Colonic mucosa (tissue), 4 donors: ENCODE data around the gene CRISPLD2. TPM values are rescaled to one million over a fixed set of nuclear protein-coding genes. Genes with fewer than 3 reads are reported as not detected.

Experiments
- DNase-seq: peaks from one replicate; pipeline ENCODE4 v3.0.0-alpha.2; 2020
- H3K27ac ChIP-seq: fragments of 200-600 bp; one replicate; pipeline ENCODE4 v1.8.0; 2021
- H3K27me3 ChIP-seq: fragments of 200-600 bp; one replicate; pipeline ENCODE4 v1.8.0; 2021
- H3K36me3 ChIP-seq: fragments of 200-600 bp; one replicate; pipeline ENCODE4 v1.8.0; 2021
- H3K4me1 ChIP-seq: fragments of 200-600 bp; one replicate; pipeline ENCODE4 v1.8.0; 2021; ENCODE audit warnings: mild to moderate bottlenecking
- H3K4me3 ChIP-seq: fragments of 200-600 bp; one replicate; pipeline ENCODE4 v1.8.0; 2021
- H3K9ac ChIP-seq, 2 donors: one replicate each; pipeline ENCODE4 v1.7.0; 2013; ENCODE audit warnings: control low read depth in 2 of 2, low read depth in 2 of 2, low read length in 2 of 2
- H3K9me3 ChIP-seq: fragments of 200-600 bp; one replicate; pipeline ENCODE4 v1.8.0; 2021
- intact Hi-C: fragments of 100-400 bp; cut with DNase I; formaldehyde crosslinking; loops from one replicate; pipeline ENCODE4 v1.14.1; 2022
- total RNA-seq, 2 donors: library from RNA; stranded (reverse); fragmentation: NEBNext Ultra II Directional in 1 of 2; extraction: Animal tissue kit (Norgen Biotek cat#: 25700) in 1 of 2; gene quantifications; one replicate each; pipeline ENCODE4 v1.2.1, GENCODE V29; 2021
- TF ChIP-seq, protein P1 (sequence below): fragments of 200-600 bp; IDR thresholded peaks from one replicate; pipeline ENCODE4 v1.8.0; 2022; ENCODE audit warnings: antibody characterized with exemption, mild to moderate bottlenecking
- donor health status: healthy.
- donor health status: DM: no; HTN: no; CAD: no.
- donor health status: DM: no; HTN: no; CAD: no.

The CRISPLD2 gene
- total RNA-seq, 2 donors from 2014 or later = 10.4 to 37.9 TPM

DNA sequence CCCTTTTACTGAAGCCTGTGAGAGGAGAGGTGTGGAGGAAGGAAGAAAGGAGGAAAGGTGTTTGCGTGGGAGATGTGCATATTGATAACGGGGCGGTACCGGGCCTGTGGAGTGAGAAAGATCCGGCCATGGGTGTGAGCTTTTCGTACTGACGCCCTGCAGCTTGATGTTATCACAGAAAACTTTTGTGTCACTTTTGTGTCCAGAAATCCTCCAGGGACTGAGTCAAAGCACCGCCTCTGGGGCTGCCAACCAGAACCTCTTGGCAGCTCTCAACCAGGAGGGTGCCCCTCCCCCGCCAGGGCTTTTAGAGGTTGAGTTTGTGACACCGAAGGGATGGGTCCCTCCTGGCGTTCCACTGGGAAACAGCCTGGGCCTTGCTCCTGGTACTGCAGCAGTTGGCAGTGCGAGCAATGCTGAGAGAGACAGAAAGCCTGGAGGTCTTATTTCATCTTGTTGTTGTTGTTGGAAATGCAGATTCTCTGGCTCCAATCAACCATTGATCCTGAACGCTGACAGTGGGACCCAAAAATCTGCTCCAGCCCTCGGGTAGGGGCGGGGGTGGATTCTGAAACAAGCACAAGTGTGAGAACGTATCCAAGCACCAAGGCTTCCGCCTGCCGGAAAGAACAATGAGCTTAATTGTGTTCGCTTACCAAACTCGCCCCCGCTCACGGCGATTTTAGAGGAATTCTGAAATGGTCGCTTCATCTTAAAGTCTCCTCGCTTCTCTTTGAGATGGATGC lies 65.0 kb downstream of the CRISPLD2 start:
- no peak overlapping the region for H3K9ac ChIP-seq
- intact Hi-C loops = no loop called here
- TF ChIP-seq, protein P1, sequence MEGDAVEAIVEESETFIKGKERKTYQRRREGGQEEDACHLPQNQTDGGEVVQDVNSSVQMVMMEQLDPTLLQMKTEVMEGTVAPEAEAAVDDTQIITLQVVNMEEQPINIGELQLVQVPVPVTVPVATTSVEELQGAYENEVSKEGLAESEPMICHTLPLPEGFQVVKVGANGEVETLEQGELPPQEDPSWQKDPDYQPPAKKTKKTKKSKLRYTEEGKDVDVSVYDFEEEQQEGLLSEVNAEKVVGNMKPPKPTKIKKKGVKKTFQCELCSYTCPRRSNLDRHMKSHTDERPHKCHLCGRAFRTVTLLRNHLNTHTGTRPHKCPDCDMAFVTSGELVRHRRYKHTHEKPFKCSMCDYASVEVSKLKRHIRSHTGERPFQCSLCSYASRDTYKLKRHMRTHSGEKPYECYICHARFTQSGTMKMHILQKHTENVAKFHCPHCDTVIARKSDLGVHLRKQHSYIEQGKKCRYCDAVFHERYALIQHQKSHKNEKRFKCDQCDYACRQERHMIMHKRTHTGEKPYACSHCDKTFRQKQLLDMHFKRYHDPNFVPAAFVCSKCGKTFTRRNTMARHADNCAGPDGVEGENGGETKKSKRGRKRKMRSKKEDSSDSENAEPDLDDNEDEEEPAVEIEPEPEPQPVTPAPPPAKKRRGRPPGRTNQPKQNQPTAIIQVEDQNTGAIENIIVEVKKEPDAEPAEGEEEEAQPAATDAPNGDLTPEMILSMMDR = no peak
- no peak overlapping the region for H3K27ac ChIP-seq
- H3K4me1 ChIP-seq = no peaks in the 10 kb centered on the region
- no peak for DNase-seq
- H3K36me3 ChIP-seq = no peaks in the 10 kb centered on the region
- H3K27me3 ChIP-seq = no peaks in the 10 kb centered on the region
- no peaks in the 10 kb centered on the region for H3K9me3 ChIP-seq
- H3K4me3 ChIP-seq = no peak overlapping the region

DNA sequence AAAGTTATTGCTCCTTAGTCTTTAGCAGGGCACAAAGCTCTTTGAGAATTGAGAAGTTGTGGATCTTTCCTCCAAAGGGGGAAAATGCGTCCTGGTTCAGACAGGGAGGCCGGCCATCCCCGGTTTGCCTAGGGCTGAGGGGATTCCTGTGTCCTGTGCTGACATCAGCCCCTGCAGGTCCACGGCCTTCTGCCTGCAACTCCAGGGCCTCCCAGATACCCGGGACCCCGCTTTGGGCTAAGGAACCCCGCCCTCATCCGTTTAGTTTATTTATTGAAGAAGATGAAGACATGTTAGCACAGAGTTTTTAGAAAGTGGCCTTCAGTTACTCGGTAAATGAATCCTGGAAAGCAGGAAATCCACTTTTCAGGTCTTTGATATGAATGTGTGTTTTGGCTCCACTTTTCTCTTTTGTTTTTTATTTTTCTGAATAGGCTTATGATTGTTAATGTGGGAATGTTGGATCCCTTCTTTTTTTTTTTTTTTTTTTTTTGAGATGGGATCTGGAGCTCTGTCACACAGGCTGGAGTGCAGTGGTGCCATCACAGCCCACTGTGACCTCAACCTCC lies 65.6 kb downstream of the CRISPLD2 start:
- Histone ChIP-seq H3K36me3 (no peaks in the 10 kb centered on the region), H3K4me1 (no peaks in the 10 kb centered on the region), H3K4me3 (no peak overlapping the region), H3K9ac (no peak overlapping the region), H3K27ac (no peak overlapping the region), H3K27me3 (no peaks in the 10 kb centered on the region), H3K9me3 (no peaks in the 10 kb centered on the region)
- TF ChIP-seq, protein P1 = no peak
- no peak for DNase-seq
- intact Hi-C loops = no loop called here

DNA sequence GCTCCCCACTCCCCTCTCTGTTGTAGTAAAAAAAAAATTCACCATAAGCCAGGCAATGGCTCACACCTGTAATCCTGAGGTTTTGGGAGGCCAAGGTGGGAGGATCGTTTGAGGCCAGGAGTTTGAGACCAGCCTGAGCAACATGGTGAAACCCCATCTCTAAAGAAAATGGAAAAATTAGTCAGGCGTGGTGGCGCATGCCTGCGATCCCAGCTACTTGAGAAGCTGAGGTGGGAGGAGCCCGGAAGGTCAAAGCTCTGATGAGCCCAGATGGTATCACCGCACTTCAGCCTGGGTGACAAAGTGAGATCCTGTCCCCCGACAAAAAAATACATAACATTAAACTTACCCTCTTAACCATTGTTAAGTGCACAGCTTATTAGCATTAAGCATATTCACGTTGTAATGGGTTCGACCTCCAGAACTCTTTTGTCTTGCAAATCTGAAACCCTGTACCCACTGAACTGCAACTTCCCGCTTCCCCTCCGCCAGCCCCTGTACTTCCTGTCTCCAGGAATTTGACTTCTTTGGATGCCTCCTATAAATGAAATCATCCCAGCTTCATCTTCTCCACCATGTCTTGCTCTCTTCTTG lies 66.8 kb downstream of the CRISPLD2 start:
- intact Hi-C loops = no loop called here
- Histone ChIP-seq H3K9me3 (no peaks in the 10 kb centered on the region), H3K27ac (no peak overlapping the region), H3K36me3 (no peaks in the 10 kb centered on the region), H3K4me3 (no peak overlapping the region), H3K4me1 (no peaks in the 10 kb centered on the region), H3K9ac (no peak overlapping the region), H3K27me3 (no peaks in the 10 kb centered on the region)
- TF ChIP-seq, protein P1 = no peak
- no peak for DNase-seq

DNA sequence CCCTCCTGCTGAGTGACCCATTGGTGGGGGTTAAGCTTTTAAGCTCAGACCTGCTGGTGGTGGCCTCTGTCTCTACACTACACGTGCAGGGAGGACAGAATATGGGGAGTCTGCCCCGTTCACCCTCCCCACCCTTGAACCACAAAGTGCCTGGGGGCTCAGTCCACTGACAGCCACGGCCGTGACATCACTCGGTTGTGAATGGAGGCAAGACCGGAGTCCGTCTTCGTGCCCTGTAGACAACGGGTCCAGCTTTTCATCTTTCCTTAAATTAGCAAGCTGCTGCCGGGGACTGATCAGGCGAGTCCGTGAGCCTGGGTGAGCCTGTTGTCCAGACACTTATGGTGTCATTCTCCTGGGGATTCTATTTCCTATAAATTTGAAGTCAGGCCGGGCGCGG lies 67.4 kb downstream of the CRISPLD2 start:
- no peaks in the 10 kb centered on the region for H3K27me3 ChIP-seq
- no peak overlapping the region for H3K27ac ChIP-seq
- no peak overlapping the region for H3K9ac ChIP-seq
- intact Hi-C loops = no loop called here
- DNase-seq = no peak
- no peaks in the 10 kb centered on the region for H3K9me3 ChIP-seq
- TF ChIP-seq, protein P1 = no peak
- no peaks in the 10 kb centered on the region for H3K36me3 ChIP-seq
- no peaks in the 10 kb centered on the region for H3K4me1 ChIP-seq
- no peak overlapping the region for H3K4me3 ChIP-seq

DNA sequence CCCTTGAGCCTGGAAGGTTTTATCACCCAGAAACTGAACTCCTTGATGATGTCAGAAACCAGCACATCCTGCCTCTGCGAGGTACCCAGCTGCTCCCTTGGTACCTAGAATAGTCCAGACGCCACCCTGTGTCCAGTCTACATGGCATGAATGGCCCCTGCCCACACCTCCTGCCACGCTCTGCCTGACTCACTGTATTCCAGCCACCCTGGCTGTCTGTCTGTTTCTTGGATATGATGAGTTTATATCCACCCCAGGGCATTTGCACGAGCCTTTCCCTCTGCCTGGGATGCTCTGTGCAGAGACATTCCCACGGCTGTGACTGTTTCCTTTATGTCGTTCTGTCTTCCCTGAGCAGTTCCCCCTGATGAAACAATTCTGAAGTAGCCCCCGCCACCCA lies 68.7 kb downstream of the CRISPLD2 start:
- TF ChIP-seq, protein P1 = no peak
- no peak overlapping the region for H3K27ac ChIP-seq
- no peak overlapping the region for H3K9ac ChIP-seq
- H3K9me3 ChIP-seq = no peaks in the 10 kb centered on the region
- intact Hi-C loops = no loop called here
- no peak overlapping the region for H3K4me3 ChIP-seq
- H3K36me3 ChIP-seq = no peaks in the 10 kb centered on the region
- H3K27me3 ChIP-seq = no peaks in the 10 kb centered on the region
- DNase-seq = no peak
- H3K4me1 ChIP-seq = no peaks in the 10 kb centered on the region
